Mesenchymal stem cell (in vitro differentiated cells and primary cell): ENCODE data around the gene TANC1.

ENCODE experiments used
- DNase-seq: peaks from one replicate; pipeline ENCODE4 v3.0.0-alpha.2; 2013
- H2AFZ ChIP-seq: one replicate; pipeline ENCODE4 v1.6.1; 2013; ENCODE audit warnings: low read depth, mild to moderate bottlenecking, control low read depth, inconsistent platforms, low read length, moderate library complexity
- H2AK5ac ChIP-seq: 2 replicates; pipeline ENCODE4 v1.6.1; 2013; ENCODE audit warnings: low read length, moderate library complexity, mild to moderate bottlenecking, inconsistent platforms; ENCODE audit not compliant: severe bottlenecking
- H2BK120ac ChIP-seq: one replicate; pipeline ENCODE4 v1.6.1; 2013; ENCODE audit warnings: low read depth, mild to moderate bottlenecking, inconsistent platforms, low read length, moderate library complexity
- H2BK12ac ChIP-seq, 2 experiments: one replicate each; pipeline ENCODE4 v1.6.1; 2013; ENCODE audit warnings: inconsistent platforms in 2 of 2, low read length in 2 of 2, mild to moderate bottlenecking in 2 of 2, moderate library complexity in 2 of 2, control low read depth in 1 of 2
- H2BK15ac ChIP-seq: one replicate; pipeline ENCODE4 v1.6.1; 2013; ENCODE audit warnings: mild to moderate bottlenecking, low read depth, inconsistent platforms; ENCODE audit not compliant: poor library complexity, severe bottlenecking
- H2BK5ac ChIP-seq: 2 replicates; pipeline ENCODE4 v1.6.1; 2013; ENCODE audit warnings: low read depth, mild to moderate bottlenecking, low read length, control low read depth, inconsistent platforms; ENCODE audit not compliant: poor library complexity, severe bottlenecking
- H3K14ac ChIP-seq, 2 experiments: one replicate each; pipeline ENCODE4 v1.6.1; 2013; ENCODE audit warnings: inconsistent platforms in 2 of 2, low read length in 2 of 2, control low read depth in 1 of 2, mild to moderate bottlenecking in 1 of 2, moderate library complexity in 1 of 2
- H3K18ac ChIP-seq, 2 experiments: one replicate each; pipeline ENCODE4 v1.6.1; 2013; ENCODE audit warnings: inconsistent platforms in 2 of 2, low read length in 2 of 2, control low read depth in 1 of 2, low read depth in 1 of 2, mild to moderate bottlenecking in 1 of 2
- H3K23ac ChIP-seq, 2 experiments: one replicate each; pipeline ENCODE4 v1.6.1; 2013; ENCODE audit warnings: inconsistent platforms in 2 of 2, low read length in 2 of 2, mild to moderate bottlenecking in 2 of 2, moderate library complexity in 2 of 2, control low read depth in 1 of 2
- H3K27ac ChIP-seq: 2 replicates; pipeline ENCODE4 v1.5.1; 2013; ENCODE audit warnings: mild to moderate bottlenecking, moderate library complexity, low read length, control low read depth, inconsistent platforms; ENCODE audit not compliant: poor library complexity, severe bottlenecking
- H3K27me3 ChIP-seq, 2 experiments: 2 replicates each; pipeline versions ENCODE4 v1.6.1 to v1.7.0; 2013; ENCODE audit warnings: low read length in 2 of 2, mild to moderate bottlenecking in 2 of 2, moderate library complexity in 2 of 2, control low read depth in 1 of 2, inconsistent platforms in 1 of 2; ENCODE audit not compliant: control insufficient read depth in 1 of 2, insufficient read depth in 1 of 2
- H3K36me3 ChIP-seq, 2 experiments: 2 replicates each; pipeline versions ENCODE4 v1.6.1 to v1.7.0; 2013; ENCODE audit warnings: low read length in 2 of 2, control low read depth in 1 of 2, inconsistent platforms in 1 of 2, low read depth in 1 of 2, mild to moderate bottlenecking in 1 of 2; ENCODE audit not compliant: insufficient read depth in 2 of 2, control insufficient read depth in 1 of 2
- H3K4ac ChIP-seq, 2 experiments: one replicate each; pipeline ENCODE4 v1.6.1; 2013; ENCODE audit warnings: inconsistent platforms in 2 of 2, low read length in 2 of 2, mild to moderate bottlenecking in 2 of 2, moderate library complexity in 2 of 2, control low read depth in 1 of 2, low read depth in 1 of 2
- H3K4me1 ChIP-seq: 2 replicates; pipeline ENCODE4 v1.6.1; 2013; ENCODE audit warnings: low read depth, low read length, control low read depth; ENCODE audit not compliant: control insufficient read depth, insufficient read depth
- H3K4me2 ChIP-seq: 2 replicates; pipeline ENCODE4 v1.6.1; 2013; ENCODE audit warnings: low read length, mild to moderate bottlenecking, inconsistent platforms; ENCODE audit not compliant: poor library complexity, severe bottlenecking
- H3K4me3 ChIP-seq, 2 experiments: 2 replicates each; pipeline versions ENCODE4 v1.5.1 to v1.7.0; 2013; ENCODE audit warnings: low read length in 2 of 2, mild to moderate bottlenecking in 2 of 2, control low read depth in 1 of 2, low read depth in 1 of 2; ENCODE audit not compliant: insufficient read depth in 1 of 2
- H3K79me1 ChIP-seq: replicated peaks from 2 replicates; pipeline ENCODE4 v1.6.1; 2013; ENCODE audit warnings: mild to moderate bottlenecking, control low read depth, low read length, inconsistent platforms; ENCODE audit not compliant: poor library complexity, severe bottlenecking
- H3K9ac ChIP-seq: 2 replicates; pipeline ENCODE4 v1.7.0; 2013; ENCODE audit warnings: mild to moderate bottlenecking, low read length, moderate library complexity
- H3K9me3 ChIP-seq: 2 replicates; pipeline ENCODE4 v1.7.0; 2013; ENCODE audit warnings: mild to moderate bottlenecking, low read length; ENCODE audit not compliant: control insufficient read depth
- H4K8ac ChIP-seq: one replicate; pipeline ENCODE4 v1.6.1; 2013; ENCODE audit warnings: inconsistent platforms, mild to moderate bottlenecking, low read length, moderate library complexity
- H4K91ac ChIP-seq: one replicate; pipeline ENCODE4 v1.6.1; 2013; ENCODE audit warnings: mild to moderate bottlenecking, low read length, inconsistent platforms
- WGBS: methylation state at CpG from one replicate; pipeline ENCODE4 v1.1.7; 2013; ENCODE audit warnings: mixed read lengths; 5-methylcytosine and 5-hydroxymethylcytosine counted together

TANC1 gene

DNA sequence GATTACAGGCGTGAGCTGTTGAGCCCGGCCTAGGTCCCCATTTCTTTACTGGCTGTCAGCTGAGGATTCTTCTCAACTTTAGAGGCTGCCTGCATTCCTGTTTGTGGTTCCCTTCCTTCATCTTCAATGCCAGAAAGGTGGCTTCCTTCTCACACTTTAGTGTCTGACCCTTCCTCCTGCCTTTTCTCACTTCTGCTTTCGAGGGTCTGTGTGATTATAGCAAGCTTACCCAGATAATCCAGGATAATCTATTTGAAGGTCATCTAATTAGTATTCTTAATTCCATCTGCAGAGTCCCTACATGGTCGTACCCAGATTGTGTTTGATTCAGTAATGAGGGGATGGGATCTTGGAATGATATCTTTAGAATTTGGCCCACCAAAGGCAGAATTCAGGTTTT lies 157.4 kb downstream of the TANC1 start:
- Histone ChIP-seq H3K14ac (no peak overlapping the region), H2BK12ac (peak overlapping the region in 1 of 2 experiments; percentile 88), H3K79me1 (peaks cover 35% of the 10 kb centered on the region), H4K91ac (no peak overlapping the region), H3K4me3 (no peak overlapping the region), H2BK120ac (no peak overlapping the region), H2BK5ac (no peak overlapping the region), H3K4ac (peak overlapping the region in 1 of 2 experiments; percentile 59), H2AFZ (no peak overlapping the region), H3K27ac (no peak overlapping the region), H3K27me3 (no peaks in the 10 kb centered on the region), H2AK5ac (peak overlapping the region; percentile 67), H2BK15ac (no peak overlapping the region), H3K9me3 (no peaks in the 10 kb centered on the region), H3K4me2 (no peak overlapping the region), H3K4me1 (peaks cover 11% of the 10 kb centered on the region), H3K9ac (no peak overlapping the region), H4K8ac (no peak overlapping the region), H3K36me3 (no peaks in the 10 kb centered on the region), H3K23ac (no peak overlapping the region), H3K18ac (no peak overlapping the region)
- WGBS = 92% methylated on average over 2 of the region's 4 CpGs
- no peak for DNase-seq

DNA sequence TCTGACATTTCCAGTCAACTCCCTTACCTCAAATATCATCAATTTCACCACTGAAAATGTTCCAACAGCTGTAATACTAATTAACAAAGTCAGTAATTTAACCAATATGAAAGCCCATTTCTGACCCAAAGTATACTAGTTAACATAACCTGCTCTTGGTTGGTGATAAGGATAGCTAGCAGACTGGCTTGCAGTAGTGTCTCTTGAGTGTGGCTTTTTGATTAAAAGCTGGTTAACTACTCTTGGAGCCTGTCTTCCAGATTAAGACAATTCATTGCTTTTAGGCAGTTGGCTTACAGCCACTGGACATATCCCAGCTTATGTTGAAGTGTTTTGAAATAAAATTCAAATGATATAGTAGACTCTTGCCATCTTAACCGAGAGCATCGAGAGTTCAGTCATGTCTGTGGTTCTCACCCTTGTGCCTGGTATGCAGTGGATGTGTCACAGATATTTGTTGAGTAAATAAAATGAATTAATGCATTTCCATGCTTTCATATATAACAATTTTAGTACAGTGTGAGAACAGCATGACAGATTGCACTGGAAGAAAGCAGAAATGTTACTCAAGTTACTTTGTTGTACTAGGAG lies 158.1 kb downstream of the TANC1 start:
- H2BK15ac ChIP-seq = no peak overlapping the region
- no peak overlapping the region for H2AK5ac ChIP-seq
- no peak overlapping the region for H3K4me2 ChIP-seq
- H2AFZ ChIP-seq = no peak overlapping the region
- H3K9ac ChIP-seq = no peak overlapping the region
- H2BK5ac ChIP-seq = no peak overlapping the region
- H2BK12ac ChIP-seq = no peak overlapping the region
- peak overlapping the region in 1 of 2 experiments; percentile 9 for H3K18ac ChIP-seq
- no peak overlapping the region for H3K14ac ChIP-seq
- H3K4ac ChIP-seq = peak overlapping the region in 1 of 2 experiments; percentile 59
- H3K4me1 ChIP-seq = peaks cover 11% of the 10 kb centered on the region
- no peak overlapping the region for H4K8ac ChIP-seq
- peak; percentile 80 for DNase-seq
- H3K36me3 ChIP-seq = no peaks in the 10 kb centered on the region
- H2BK120ac ChIP-seq = no peak overlapping the region
- no peaks in the 10 kb centered on the region for H3K9me3 ChIP-seq
- H3K4me3 ChIP-seq = no peak overlapping the region
- H3K27me3 ChIP-seq = no peaks in the 10 kb centered on the region
- no peak overlapping the region for H3K27ac ChIP-seq
- H3K79me1 ChIP-seq = peaks cover 34% of the 10 kb centered on the region
- no CpG with 5 or more reads among the region's 2 CpGs for WGBS
- H4K91ac ChIP-seq = no peak overlapping the region
- no peak overlapping the region for H3K23ac ChIP-seq

GRCh38 chr2:159128191-159128590 lies 159.8 kb downstream of the TANC1 start:
- no peaks in the 10 kb centered on the region for H3K9me3 ChIP-seq
- no peak overlapping the region for H3K27ac ChIP-seq

DNA sequence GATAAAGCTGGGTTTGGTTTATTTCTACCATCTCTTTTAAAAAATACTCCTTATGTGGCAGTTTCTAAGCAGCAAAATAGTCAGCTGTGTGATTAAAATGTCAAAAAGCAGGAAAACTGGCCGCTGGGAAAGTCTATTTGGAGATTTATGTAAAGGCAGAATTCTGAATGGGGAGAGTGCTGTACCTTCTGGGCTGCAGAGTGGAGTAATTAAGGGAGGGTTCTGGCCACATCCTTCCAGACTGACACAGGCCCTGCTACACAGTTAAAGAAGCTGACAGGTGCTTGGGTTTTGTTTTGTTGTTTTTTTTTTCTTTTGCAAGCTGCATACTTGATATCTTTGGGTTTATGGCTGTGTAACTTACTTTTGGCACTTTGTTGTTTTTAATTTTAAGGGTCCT lies 160.8 kb downstream of the TANC1 start:
- peaks cover 27% of the 10 kb centered on the region for H3K79me1 ChIP-seq
- H3K4me3 ChIP-seq = no peak overlapping the region
- H3K4me2 ChIP-seq = no peak overlapping the region
- no peak overlapping the region for H3K27ac ChIP-seq
- no peaks in the 10 kb centered on the region for H3K9me3 ChIP-seq
- no peaks in the 10 kb centered on the region for H3K36me3 ChIP-seq
- H4K91ac ChIP-seq = no peak overlapping the region
- no peak overlapping the region for H3K14ac ChIP-seq
- no peak overlapping the region for H2BK12ac ChIP-seq
- no peak overlapping the region for H2BK120ac ChIP-seq
- H3K4ac ChIP-seq = no peak overlapping the region
- no peaks in the 10 kb centered on the region for H3K27me3 ChIP-seq
- no peak for DNase-seq
- peaks cover 8% of the 10 kb centered on the region for H3K4me1 ChIP-seq
- WGBS = 38% methylated on average over 1 of the region's 1 CpG
- H3K9ac ChIP-seq = no peak overlapping the region
- no peak overlapping the region for H2AFZ ChIP-seq
- no peak overlapping the region for H3K23ac ChIP-seq
- H2AK5ac ChIP-seq = no peak overlapping the region
- H2BK5ac ChIP-seq = no peak overlapping the region
- H2BK15ac ChIP-seq = no peak overlapping the region
- no peak overlapping the region for H3K18ac ChIP-seq
- H4K8ac ChIP-seq = no peak overlapping the region

More at GRCh38 chr2:159128191-159128590, 159.8 kb downstream of the TANC1 start:
- Histone ChIP-seq H4K91ac (no peak overlapping the region), H3K4me3 (no peak overlapping the region), H3K4me1 (peaks cover 14% of the 10 kb centered on the region), H2BK120ac (no peak overlapping the region), H3K4me2 (no peak overlapping the region), H4K8ac (no peak overlapping the region), H2BK12ac (peak overlapping the region; percentile 64 to 79), H3K23ac (no peak overlapping the region), H2BK15ac (no peak overlapping the region), H2BK5ac (no peak overlapping the region), H2AFZ (no peak overlapping the region), H3K36me3 (no peaks in the 10 kb centered on the region), H3K4ac (no peak overlapping the region), H3K14ac (peak overlapping the region in 1 of 2 experiments; percentile 77), H3K27me3 (no peaks in the 10 kb centered on the region), H3K9ac (no peak overlapping the region), H3K18ac (peak overlapping the region in 1 of 2 experiments; percentile 43), H2AK5ac (peak overlapping the region; percentile 35), H3K79me1 (peaks cover 28% of the 10 kb centered on the region)
- DNase-seq = no peak
- WGBS = 64% methylated on average over 1 of the region's 1 CpG
